IgD-negative memory B cell (primary cell): ENCODE results near the gene ABHD2. TPM values are rescaled to one million over a fixed set of nuclear protein-coding genes. Genes with fewer than 3 reads are reported as not detected.
A peak's percentile ranks its signal among the peaks of the same experiment; 100 is the strongest.
"Not testable (repeated sequence)": the region's sequence is repeated elsewhere in the genome, so short reads cannot be mapped to it uniquely, and the experiment has no call there.

Experiments
- H3K27ac Mint-ChIP-seq, 3 donors: one replicate each; pipeline ENCODE4 v1.8.0; 2020 to 2022; ENCODE audit warnings: mild to moderate bottlenecking in 3 of 3, mixed read lengths in 3 of 3, moderate library complexity in 1 of 3
- H3K27me3 Mint-ChIP-seq: one replicate; pipeline ENCODE4 v1.8.0; 2021; ENCODE audit warnings: mixed read lengths
- H3K36me3 Mint-ChIP-seq: one replicate; pipeline ENCODE4 v1.8.0; 2020; ENCODE audit warnings: mild to moderate bottlenecking, mixed read lengths
- H3K4me1 Mint-ChIP-seq, 3 donors: one replicate each; pipeline ENCODE4 v1.8.0; 2020 to 2022; ENCODE audit warnings: mixed read lengths in 3 of 3, mild to moderate bottlenecking in 1 of 3
- H3K4me3 Mint-ChIP-seq, 4 donors: one replicate each; pipeline ENCODE4 v1.8.0; 2020 to 2022; ENCODE audit warnings: mild to moderate bottlenecking in 4 of 4, mixed read lengths in 4 of 4, moderate library complexity in 3 of 4
- H3K9me3 Mint-ChIP-seq, 3 donors: one replicate each; pipeline ENCODE4 v1.8.0; 2020 to 2021; ENCODE audit warnings: mixed read lengths in 3 of 3, mild to moderate bottlenecking in 1 of 3
- polyA plus RNA-seq: library from polyadenylated mRNA; unstranded; fragments of 300-500 nt; fragmentation: Illumina TruSeq; gene quantifications from one replicate; pipeline ENCODE4 v1.2.3, GENCODE V29; 2021

The ABHD2 gene
- polyA plus RNA-seq, 1 donor from 2014 or later = 13.4 TPM

- H3K27me3 Mint-ChIP-seq = no peaks in the 10 kb centered on the region
- H3K27ac Mint-ChIP-seq = no peak overlapping the region
- H3K4me3 Mint-ChIP-seq = no peak overlapping the region
- peaks cover 6% of the 10 kb centered on the region for H3K36me3 Mint-ChIP-seq
- no peaks in the 10 kb centered on the region for H3K9me3 Mint-ChIP-seq
- peaks cover 0 to 12% (median 3%) of the 10 kb centered on the region in 3 donors for H3K4me1 Mint-ChIP-seq
These were observed 41.0 kb downstream of the ABHD2 start for GRCh38 chr15:89129123-89129815.

GRCh38 chr15:89129816-89130134 lies 41.5 kb downstream of the ABHD2 start:
- H3K27me3 Mint-ChIP-seq = no peaks in the 10 kb centered on the region
- H3K36me3 Mint-ChIP-seq = peaks cover 6% of the 10 kb centered on the region
- H3K9me3 Mint-ChIP-seq = no peaks in the 10 kb centered on the region
- H3K4me1 Mint-ChIP-seq = peaks cover 0 to 12% (median 3%) of the 10 kb centered on the region in 3 donors
- no peak overlapping the region for H3K27ac Mint-ChIP-seq
- H3K4me3 Mint-ChIP-seq = no peak overlapping the region

- Mint-ChIP-seq H3K9me3 (no peaks in the 10 kb centered on the region), H3K4me3 (no peak overlapping the region), H3K27ac (no peak overlapping the region), H3K36me3 (peaks cover 6% of the 10 kb centered on the region), H3K27me3 (no peaks in the 10 kb centered on the region), H3K4me1 (peaks cover 0 to 12% (median 3%) of the 10 kb centered on the region in 3 donors)
These were observed 41.9 kb downstream of the ABHD2 start for GRCh38 chr15:89130201-89130600.

- H3K36me3 Mint-ChIP-seq = peaks cover 13% of the 10 kb centered on the region
These were observed 43.5 kb downstream of the ABHD2 start for GRCh38 chr15:89131731-89132130.

GRCh38 chr15:89132611-89133507 lies 44.6 kb downstream of the ABHD2 start:
- no peak overlapping the region for H3K4me3 Mint-ChIP-seq
- no peak overlapping the region for H3K27ac Mint-ChIP-seq
- H3K4me1 Mint-ChIP-seq = peaks cover 3 to 12% (median 4%) of the 10 kb centered on the region in 3 donors
- H3K36me3 Mint-ChIP-seq = peaks cover 13% of the 10 kb centered on the region
- no peaks in the 10 kb centered on the region for H3K27me3 Mint-ChIP-seq
- H3K9me3 Mint-ChIP-seq = no peaks in the 10 kb centered on the region

More at GRCh38 chr15:89131731-89132130, 43.5 kb downstream of the ABHD2 start:
- no peak overlapping the region for H3K4me3 Mint-ChIP-seq
- H3K27me3 Mint-ChIP-seq = no peaks in the 10 kb centered on the region
- peaks cover 3 to 12% (median 4%) of the 10 kb centered on the region in 3 donors for H3K4me1 Mint-ChIP-seq
- H3K27ac Mint-ChIP-seq = no peak overlapping the region
- no peaks in the 10 kb centered on the region for H3K9me3 Mint-ChIP-seq

GRCh38 chr15:89135387-89136077 lies 47.3 kb downstream of the ABHD2 start:
- H3K4me1 Mint-ChIP-seq, H3K9me3 Mint-ChIP-seq, H3K27me3 Mint-ChIP-seq, H3K4me3 Mint-ChIP-seq: not testable (repeated sequence)
- Mint-ChIP-seq H3K27ac (peak overlapping the region in 1 of 3 donors; percentile 58), H3K36me3 (peaks cover 13% of the 10 kb centered on the region)

- peaks cover 4 to 7% (median 6%) of the 10 kb centered on the region in 3 donors for H3K4me1 Mint-ChIP-seq
- no peaks in the 10 kb centered on the region for H3K9me3 Mint-ChIP-seq
- no peak overlapping the region for H3K27ac Mint-ChIP-seq
- peaks cover 14% of the 10 kb centered on the region for H3K36me3 Mint-ChIP-seq
- no peak overlapping the region for H3K4me3 Mint-ChIP-seq
- no peaks in the 10 kb centered on the region for H3K27me3 Mint-ChIP-seq
These were observed 48.0 kb downstream of the ABHD2 start for GRCh38 chr15:89136078-89136806.

GRCh38 chr15:89136818-89137772 lies 48.8 kb downstream of the ABHD2 start:
- Mint-ChIP-seq H3K9me3 (no peaks in the 10 kb centered on the region), H3K4me1 (peaks cover 4 to 7% (median 6%) of the 10 kb centered on the region in 3 donors), H3K4me3 (no peak overlapping the region), H3K27ac (no peak overlapping the region), H3K27me3 (no peaks in the 10 kb centered on the region), H3K36me3 (peaks cover 17% of the 10 kb centered on the region)

- no peaks in the 10 kb centered on the region for H3K9me3 Mint-ChIP-seq
- peaks cover 4 to 7% (median 4%) of the 10 kb centered on the region in 3 donors for H3K4me1 Mint-ChIP-seq
- H3K27me3 Mint-ChIP-seq = no peaks in the 10 kb centered on the region
- H3K4me3 Mint-ChIP-seq = no peak overlapping the region
- peaks cover 20% of the 10 kb centered on the region for H3K36me3 Mint-ChIP-seq
- no peak overlapping the region for H3K27ac Mint-ChIP-seq
These were observed 49.7 kb downstream of the ABHD2 start for GRCh38 chr15:89137926-89138325.

- Mint-ChIP-seq H3K27ac (no peak overlapping the region), H3K9me3 (no peaks in the 10 kb centered on the region), H3K27me3 (no peaks in the 10 kb centered on the region), H3K4me3 (no peak overlapping the region), H3K4me1 (peaks cover 4 to 6% (median 4%) of the 10 kb centered on the region in 3 donors), H3K36me3 (peaks cover 21% of the 10 kb centered on the region)
These were observed 50.9 kb downstream of the ABHD2 start for GRCh38 chr15:89138999-89139612.

- H3K4me3 Mint-ChIP-seq = no peak overlapping the region
These were observed 51.6 kb downstream of the ABHD2 start for GRCh38 chr15:89139613-89140499.

GRCh38 chr15:89140595-89140994 lies 52.3 kb downstream of the ABHD2 start:
- Mint-ChIP-seq H3K4me3 (no peak overlapping the region), H3K9me3 (no peaks in the 10 kb centered on the region), H3K4me1 (peaks cover 1 to 6% (median 4%) of the 10 kb centered on the region in 3 donors), H3K27me3 (no peaks in the 10 kb centered on the region), H3K36me3 (peaks cover 23% of the 10 kb centered on the region), H3K27ac (no peak overlapping the region)

More at GRCh38 chr15:89139613-89140499, 51.6 kb downstream of the ABHD2 start:
- peaks cover 27% of the 10 kb centered on the region for H3K36me3 Mint-ChIP-seq
- H3K27ac Mint-ChIP-seq = no peak overlapping the region
- H3K27me3 Mint-ChIP-seq = no peaks in the 10 kb centered on the region
- peaks cover 4 to 6% (median 4%) of the 10 kb centered on the region in 3 donors for H3K4me1 Mint-ChIP-seq
- H3K9me3 Mint-ChIP-seq = no peaks in the 10 kb centered on the region

GRCh38 chr15:89141159-89141558 lies 52.9 kb downstream of the ABHD2 start:
- H3K4me1 Mint-ChIP-seq, H3K4me3 Mint-ChIP-seq, H3K27ac Mint-ChIP-seq, H3K27me3 Mint-ChIP-seq, H3K9me3 Mint-ChIP-seq: not testable (repeated sequence)
- peaks cover 20% of the 10 kb centered on the region for H3K36me3 Mint-ChIP-seq
